Measurements from ENCODE around the gene ZBED5. TPM values are rescaled to one million over a fixed set of nuclear protein-coding genes. Genes with fewer than 3 reads are reported as not detected.

ZBED5 gene
- total RNA-seq, 2 donors from 2014 or later = 37.1 to 38.6 TPM

DNA sequence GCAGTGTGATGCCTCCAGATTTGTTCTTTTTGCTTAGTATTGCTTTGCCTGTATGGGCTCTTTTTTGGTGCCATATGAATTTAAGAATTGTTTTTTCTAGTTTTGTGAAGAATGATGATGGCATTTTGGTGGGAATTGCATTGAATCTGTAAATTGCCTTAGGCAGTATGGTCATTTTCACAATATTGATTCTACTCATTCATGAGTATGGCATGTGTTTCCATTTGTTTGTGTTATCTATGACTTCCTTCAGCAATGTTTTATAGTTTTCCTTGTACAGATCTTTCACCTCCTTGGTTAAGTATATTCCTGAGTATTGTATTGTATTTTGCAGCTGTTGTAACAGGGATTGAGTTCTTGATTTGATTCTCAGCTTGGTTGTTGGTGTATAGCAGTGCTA is 18.3 kb upstream of the ZBED5 start:
- Histone ChIP-seq H3K27ac (no peak overlapping the region), H3K36me3 (no peaks in the 10 kb centered on the region), H3K9me3 (no peaks in the 10 kb centered on the region), H3K4me3 (no peak overlapping the region), H3K9ac (ENCODE audit: low read depth in 2 of 2, low read length in 2 of 2) (no peak overlapping the region), H3K4me1 (peaks cover 4% of the 10 kb centered on the region), H3K27me3 (no peaks in the 10 kb centered on the region)
- intact Hi-C loops (cut with DNase I) = no loop called here
- TF ChIP-seq, protein P1, sequence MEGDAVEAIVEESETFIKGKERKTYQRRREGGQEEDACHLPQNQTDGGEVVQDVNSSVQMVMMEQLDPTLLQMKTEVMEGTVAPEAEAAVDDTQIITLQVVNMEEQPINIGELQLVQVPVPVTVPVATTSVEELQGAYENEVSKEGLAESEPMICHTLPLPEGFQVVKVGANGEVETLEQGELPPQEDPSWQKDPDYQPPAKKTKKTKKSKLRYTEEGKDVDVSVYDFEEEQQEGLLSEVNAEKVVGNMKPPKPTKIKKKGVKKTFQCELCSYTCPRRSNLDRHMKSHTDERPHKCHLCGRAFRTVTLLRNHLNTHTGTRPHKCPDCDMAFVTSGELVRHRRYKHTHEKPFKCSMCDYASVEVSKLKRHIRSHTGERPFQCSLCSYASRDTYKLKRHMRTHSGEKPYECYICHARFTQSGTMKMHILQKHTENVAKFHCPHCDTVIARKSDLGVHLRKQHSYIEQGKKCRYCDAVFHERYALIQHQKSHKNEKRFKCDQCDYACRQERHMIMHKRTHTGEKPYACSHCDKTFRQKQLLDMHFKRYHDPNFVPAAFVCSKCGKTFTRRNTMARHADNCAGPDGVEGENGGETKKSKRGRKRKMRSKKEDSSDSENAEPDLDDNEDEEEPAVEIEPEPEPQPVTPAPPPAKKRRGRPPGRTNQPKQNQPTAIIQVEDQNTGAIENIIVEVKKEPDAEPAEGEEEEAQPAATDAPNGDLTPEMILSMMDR (IDR thresholded peaks at IDR 0.05) = no peak
- no peak for DNase-seq

DNA sequence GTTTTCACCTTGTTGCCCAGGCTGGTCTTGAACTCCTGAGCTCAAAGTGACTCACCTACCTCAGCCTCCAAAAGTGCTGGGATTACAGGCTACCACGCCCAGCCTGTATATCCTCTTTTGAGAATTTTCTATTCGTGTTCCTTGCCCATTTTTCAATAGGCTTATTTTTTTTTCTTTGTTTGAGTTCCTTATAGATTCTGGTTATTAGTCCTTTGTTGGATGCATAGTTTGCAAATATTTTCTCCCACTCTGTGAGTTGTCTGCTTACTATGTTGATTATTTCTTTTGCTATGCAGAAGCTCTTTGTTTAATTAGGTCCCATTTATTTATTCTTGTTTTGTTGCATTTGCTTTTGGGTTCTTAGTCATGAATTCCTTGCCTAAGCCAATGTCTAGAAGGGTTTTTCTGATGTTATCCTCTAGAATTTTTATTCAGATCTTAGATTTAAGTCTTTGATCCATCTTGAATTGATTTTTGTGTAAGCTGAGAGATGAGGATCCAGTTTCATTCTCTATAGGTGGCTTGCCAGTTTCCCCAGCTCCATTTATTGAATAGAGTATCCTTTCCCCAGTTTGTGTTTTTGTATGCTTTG is 17.7 kb upstream of the ZBED5 start:
- no peak for DNase-seq
- Histone ChIP-seq H3K27me3 (no peaks in the 10 kb centered on the region), H3K9me3 (no peaks in the 10 kb centered on the region), H3K36me3 (no peaks in the 10 kb centered on the region), H3K9ac (ENCODE audit: low read depth in 2 of 2, low read length in 2 of 2) (no peak overlapping the region), H3K27ac (no peak overlapping the region), H3K4me1 (peaks cover 4% of the 10 kb centered on the region), H3K4me3 (no peak overlapping the region)
- TF ChIP-seq, protein P1 (IDR thresholded peaks at IDR 0.05) = no peak
- intact Hi-C loops (cut with DNase I) = no loop called here

DNA sequence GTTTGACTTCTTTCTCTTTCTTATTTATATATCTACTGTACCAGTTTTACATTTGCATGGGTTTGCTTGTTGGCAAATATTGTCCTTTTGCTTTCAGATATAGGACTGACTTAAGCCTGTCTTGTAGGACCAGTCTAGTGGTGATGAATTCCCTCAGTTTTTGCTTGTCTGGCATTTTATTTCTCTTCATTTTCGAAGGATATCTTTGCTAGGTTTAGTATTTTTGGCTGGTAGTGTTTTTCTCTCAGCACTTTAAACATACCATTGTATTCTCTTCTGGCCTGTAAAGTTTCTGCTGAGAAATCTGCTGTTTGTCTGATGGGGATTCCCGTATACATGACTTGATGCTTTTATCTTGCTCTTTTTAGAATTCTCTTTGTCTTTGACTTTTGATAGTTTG is 14.2 kb upstream of the ZBED5 start:
- Histone ChIP-seq H3K4me1 (no peaks in the 10 kb centered on the region), H3K9ac (ENCODE audit: low read depth in 2 of 2, low read length in 2 of 2) (no peak overlapping the region), H3K27me3 (no peaks in the 10 kb centered on the region), H3K4me3 (no peak overlapping the region), H3K27ac (no peak overlapping the region), H3K9me3 (no peaks in the 10 kb centered on the region), H3K36me3 (no peaks in the 10 kb centered on the region)
- TF ChIP-seq, protein P1 (IDR thresholded peaks at IDR 0.05) = no peak
- DNase-seq = no peak
- intact Hi-C loops (cut with DNase I) = no loop called here

DNA sequence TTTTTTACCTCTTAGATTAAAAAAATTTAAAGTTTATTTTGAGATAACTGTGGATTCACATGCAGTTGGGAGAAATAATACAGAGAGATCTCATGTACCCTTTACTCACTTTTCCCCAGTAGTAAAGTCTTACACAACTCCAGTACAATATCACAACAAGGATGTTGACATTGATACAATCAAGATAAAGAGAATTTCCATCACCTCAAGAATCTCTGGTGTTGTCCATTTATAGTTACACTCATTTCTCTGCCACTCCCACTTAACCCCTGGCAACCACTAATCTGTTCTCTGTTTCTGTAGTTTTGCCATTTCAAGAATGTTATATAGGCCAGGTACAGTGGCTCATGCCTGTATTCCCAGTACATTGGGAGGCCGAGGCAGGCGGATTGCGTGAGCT is 10.5 kb upstream of the ZBED5 start:
- Histone ChIP-seq H3K9me3 (no peaks in the 10 kb centered on the region), H3K4me3 (no peak overlapping the region), H3K4me1 (no peaks in the 10 kb centered on the region), H3K9ac (ENCODE audit: low read depth in 2 of 2, low read length in 2 of 2) (no peak overlapping the region), H3K27me3 (no peaks in the 10 kb centered on the region), H3K36me3 (no peaks in the 10 kb centered on the region), H3K27ac (no peak overlapping the region)
- no peak for DNase-seq
- intact Hi-C loops (cut with DNase I) = no loop called here
- TF ChIP-seq, protein P1 (IDR thresholded peaks at IDR 0.05) = no peak

DNA sequence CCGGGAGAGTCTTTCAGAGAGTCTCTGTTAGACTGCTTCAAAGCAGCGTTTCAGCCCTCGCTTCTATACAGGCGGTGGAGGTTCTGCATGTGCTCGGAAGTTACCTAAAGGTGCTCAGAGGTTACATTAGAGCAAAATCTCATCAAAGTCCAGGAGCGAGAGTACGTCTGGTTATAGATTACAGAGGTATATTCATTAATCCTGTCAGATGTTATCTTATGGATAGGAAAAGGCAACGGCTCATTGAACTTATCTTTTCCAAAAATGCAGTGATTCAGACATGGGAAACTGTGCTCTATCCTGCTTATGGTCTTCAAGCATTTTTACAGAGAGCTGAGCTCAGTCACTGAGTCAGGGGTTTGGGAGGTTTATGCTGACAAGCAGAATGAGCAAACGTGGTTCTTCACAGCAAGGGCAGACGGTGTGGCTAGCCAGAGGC is 9.1 kb upstream of the ZBED5 start:
- no peak overlapping the region for H3K4me3 ChIP-seq
- H3K9me3 ChIP-seq = no peaks in the 10 kb centered on the region
- DNase-seq = no peak
- TF ChIP-seq, protein P1 (IDR thresholded peaks at IDR 0.05) = no peak
- intact Hi-C loops (cut with DNase I) = no loop called here
- no peaks in the 10 kb centered on the region for H3K27me3 ChIP-seq
- no peak overlapping the region for H3K27ac ChIP-seq
- no peaks in the 10 kb centered on the region for H3K36me3 ChIP-seq
- no peaks in the 10 kb centered on the region for H3K4me1 ChIP-seq
- H3K9ac ChIP-seq (ENCODE audit: low read depth in 2 of 2, low read length in 2 of 2) = no peak overlapping the region

All from colonic mucosa (tissue), 4 donors.